CD4-positive, alpha-beta T cell treated with Interleukin-2 at 100 ng/mL for 4 hours (primary cell): ENCODE results near the gene GSK3A.

Experiments used
- DNase-seq: peaks from one replicate; pipeline ENCODE4 v3.0.0-alpha.2; 2020; ENCODE audit warnings: low spot score

GSK3A gene

GRCh38 chr19:42249149-42249750 is 6.8 kb upstream of the GSK3A start:
- no peak for DNase-seq

GRCh38 chr19:42248270-42249148 is 6.1 kb upstream of the GSK3A start:
- DNase-seq: no peak

GRCh38 chr19:42247640-42248199 is 5.3 kb upstream of the GSK3A start:
- no peak for DNase-seq

GRCh38 chr19:42246922-42247639 is 4.7 kb upstream of the GSK3A start:
- no peak for DNase-seq

GRCh38 chr19:42246143-42246921 is 3.9 kb upstream of the GSK3A start:
- DNase-seq: no peak

- DNase-seq: no peak
Observed at GRCh38 chr19:42245231-42245630, 2.8 kb upstream of the GSK3A start.

- DNase-seq: peak; percentile 92
Observed at GRCh38 chr19:42244347-42245220, 2.2 kb upstream of the GSK3A start.

GRCh38 chr19:42242069-42242511 is 312 bp downstream of the GSK3A start:
- DNase-seq: no peak

- no peak for DNase-seq
Observed at GRCh38 chr19:42241279-42241678, 1.1 kb downstream of the GSK3A start.

GRCh38 chr19:42239544-42240220 is 2.7 kb downstream of the GSK3A start:
- no peak for DNase-seq

- DNase-seq: no peak
Observed at GRCh38 chr19:42235181-42235580, 7.2 kb downstream of the GSK3A start.

- DNase-seq: no peak
Observed at GRCh38 chr19:42234364-42234763, 8.0 kb downstream of the GSK3A start.

- no peak for DNase-seq
Observed at GRCh38 chr19:42233678-42234292, 8.6 kb downstream of the GSK3A start.

GRCh38 chr19:42233106-42233505 is 9.3 kb downstream of the GSK3A start:
- no peak for DNase-seq

GRCh38 chr19:42232435-42232834 is 10.0 kb downstream of the GSK3A start:
- no peak for DNase-seq

GRCh38 chr19:42230571-42230970 is 11.8 kb downstream of the GSK3A start:
- no peak for DNase-seq

- DNase-seq: no peak
Observed at GRCh38 chr19:42229855-42230351, 12.5 kb downstream of the GSK3A start.

- DNase-seq: no peak
Observed at GRCh38 chr19:42229301-42229854, 13.0 kb downstream of the GSK3A start.

- no peak for DNase-seq
Observed at GRCh38 chr19:42228641-42229040, 13.8 kb downstream of the GSK3A start.
